NCI-H1092 treated with DMSO at 0.1 percent for 48 hours (cell line): ENCODE measurements around the gene CDK14.

Source experiments
- DNase-seq: peaks from one replicate; lab custom pipeline; 2025; lab: John Stamatoyannopoulos, UW

Gene CDK14

DNA sequence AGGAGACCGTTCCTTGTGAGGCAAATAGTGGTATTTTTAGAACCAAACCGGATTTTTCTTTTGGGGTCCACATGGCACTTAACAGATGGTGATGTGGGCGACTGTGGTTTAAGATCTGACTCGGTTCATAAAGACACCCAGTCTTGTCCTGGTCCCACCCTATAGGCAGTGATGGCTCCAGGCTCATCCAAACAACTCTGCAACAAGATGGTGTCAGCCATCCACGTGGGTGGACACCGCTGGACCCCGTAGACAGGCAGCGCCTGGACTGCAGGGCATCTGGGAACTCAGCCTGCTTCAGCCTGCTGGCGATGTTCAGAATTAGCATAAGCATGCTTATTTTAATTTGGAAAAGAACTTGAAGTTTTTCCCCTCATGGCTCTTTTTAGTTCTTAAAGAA is 409.7 kb downstream of the CDK14 start:
- no peak for DNase-seq

- DNase-seq = no peak
These were observed 411.2 kb downstream of the CDK14 start for GRCh38 chr7:91007371-91007770.

- DNase-seq = no peak
These were observed 417.0 kb downstream of the CDK14 start for GRCh38 chr7:91013078-91013477.

DNA sequence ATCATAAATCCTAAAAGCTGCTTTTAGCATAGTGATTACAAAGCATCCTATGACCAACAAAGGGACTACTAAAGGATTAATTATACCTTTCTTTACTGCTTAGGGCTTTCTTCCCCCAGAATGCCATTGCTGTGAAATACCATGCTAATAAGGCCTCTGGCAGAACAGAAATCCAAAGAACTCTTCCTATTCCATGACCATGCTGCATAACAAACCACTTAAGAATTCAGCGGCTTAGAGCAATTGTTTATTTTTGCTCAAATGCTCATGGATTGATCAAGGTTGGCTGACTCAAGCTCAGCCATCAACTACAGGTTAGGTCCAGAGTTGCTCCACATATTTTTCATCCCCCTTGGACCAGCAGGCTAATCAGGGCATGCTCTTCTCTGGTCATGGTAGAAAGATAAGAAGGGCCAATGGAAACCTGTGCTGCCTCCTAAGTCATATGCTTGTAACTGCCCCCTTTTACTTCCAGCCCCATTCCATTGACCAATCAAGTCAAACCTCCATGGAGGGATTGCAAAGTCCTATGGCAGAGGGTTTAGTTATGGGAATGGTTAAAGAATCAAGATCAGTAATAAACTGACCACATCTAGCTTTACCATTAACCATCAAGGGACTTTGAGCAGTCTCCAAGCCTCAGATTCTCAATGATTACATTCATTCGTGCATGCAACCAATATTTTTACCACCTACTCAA is 423.7 kb downstream of the CDK14 start:
- DNase-seq = no peak

GRCh38 chr7:91020636-91021385 is 424.7 kb downstream of the CDK14 start:
- DNase-seq = no peak

DNA sequence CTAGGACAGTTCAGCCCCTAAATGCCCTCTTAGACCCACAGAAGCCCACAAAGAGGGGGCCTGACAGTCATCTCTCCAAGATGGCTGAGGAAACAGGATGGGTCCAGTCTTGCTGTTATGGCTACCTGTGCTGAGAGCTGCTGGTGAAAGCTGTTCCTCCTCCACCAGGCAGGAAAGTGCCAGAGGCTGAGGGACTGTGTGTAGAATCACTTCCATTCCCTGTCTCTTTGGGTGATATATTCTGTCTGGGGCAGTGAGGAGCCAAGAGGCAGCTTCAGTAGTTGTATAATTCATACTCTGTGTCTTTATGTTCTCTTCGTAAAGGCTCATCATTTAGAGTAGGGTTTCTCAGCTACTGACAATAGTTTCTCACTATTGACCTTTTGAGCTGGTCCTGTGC is 425.8 kb downstream of the CDK14 start:
- no peak for DNase-seq

DNA sequence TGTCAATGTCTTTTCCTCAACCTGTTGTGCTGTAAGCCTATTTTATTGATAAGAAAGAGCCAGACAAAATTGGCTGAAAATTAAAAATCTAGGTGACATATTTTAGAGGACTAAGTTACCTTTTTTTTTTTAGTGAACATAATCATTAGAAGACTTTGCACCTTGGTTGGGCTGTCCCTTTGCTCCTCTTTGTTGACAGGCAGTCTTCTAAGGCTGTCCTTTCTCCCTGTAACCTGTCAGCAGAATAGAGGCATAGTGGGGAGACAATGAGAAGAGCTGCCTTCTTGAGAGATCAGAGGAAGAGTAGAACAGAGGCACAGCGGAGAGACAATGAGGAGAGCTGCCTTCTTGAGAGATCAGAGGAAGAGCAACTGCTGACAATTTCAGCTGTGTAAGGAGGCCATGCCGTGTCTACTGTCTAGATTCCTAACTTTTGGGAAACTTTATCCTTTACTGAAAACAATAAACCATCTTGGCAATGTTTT is 429.8 kb downstream of the CDK14 start:
- no peak for DNase-seq

DNA sequence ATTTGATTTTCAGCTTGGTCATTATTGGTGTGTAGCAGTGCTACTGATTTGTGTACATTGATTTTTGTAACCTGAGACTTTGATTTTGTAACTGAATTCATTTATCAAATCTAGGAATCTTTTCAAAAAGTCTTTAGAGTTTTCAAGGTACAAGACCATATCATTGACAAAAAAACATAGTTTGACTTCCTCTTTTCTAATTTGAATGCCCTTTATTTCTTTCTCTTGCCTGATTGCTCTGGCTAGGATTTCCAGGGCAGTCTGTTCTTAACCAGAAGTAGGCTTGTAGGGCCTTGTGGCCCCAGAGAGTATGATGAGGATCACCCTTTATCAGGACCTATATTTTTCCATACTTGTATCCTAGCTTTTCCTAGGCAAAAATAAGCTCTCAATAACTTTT is 433.6 kb downstream of the CDK14 start:
- DNase-seq = no peak

- DNase-seq = no peak
These were observed 434.7 kb downstream of the CDK14 start for GRCh38 chr7:91030680-91031380.

DNA sequence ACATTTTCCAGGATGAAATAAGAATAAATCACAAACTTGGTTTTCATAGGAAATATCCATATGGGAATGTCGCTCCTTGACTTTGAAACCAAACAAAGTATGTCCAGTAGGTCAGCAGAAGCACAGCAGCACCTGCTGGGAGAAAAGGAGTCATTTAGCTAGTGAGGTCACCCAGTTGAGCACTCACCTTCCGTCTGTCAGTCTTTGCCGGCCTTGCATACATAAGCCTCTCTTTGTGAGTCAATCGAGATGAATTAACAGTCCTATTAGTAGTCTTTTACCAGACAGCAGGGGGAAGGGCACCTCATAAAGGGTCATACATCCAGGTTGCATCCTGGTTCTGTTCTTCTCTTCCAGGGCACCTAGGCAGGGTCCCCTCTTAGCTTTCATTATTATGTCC is 435.6 kb downstream of the CDK14 start:
- no peak for DNase-seq

- DNase-seq = peak; percentile 49
These were observed 437.5 kb downstream of the CDK14 start for GRCh38 chr7:91033574-91033973.

DNA sequence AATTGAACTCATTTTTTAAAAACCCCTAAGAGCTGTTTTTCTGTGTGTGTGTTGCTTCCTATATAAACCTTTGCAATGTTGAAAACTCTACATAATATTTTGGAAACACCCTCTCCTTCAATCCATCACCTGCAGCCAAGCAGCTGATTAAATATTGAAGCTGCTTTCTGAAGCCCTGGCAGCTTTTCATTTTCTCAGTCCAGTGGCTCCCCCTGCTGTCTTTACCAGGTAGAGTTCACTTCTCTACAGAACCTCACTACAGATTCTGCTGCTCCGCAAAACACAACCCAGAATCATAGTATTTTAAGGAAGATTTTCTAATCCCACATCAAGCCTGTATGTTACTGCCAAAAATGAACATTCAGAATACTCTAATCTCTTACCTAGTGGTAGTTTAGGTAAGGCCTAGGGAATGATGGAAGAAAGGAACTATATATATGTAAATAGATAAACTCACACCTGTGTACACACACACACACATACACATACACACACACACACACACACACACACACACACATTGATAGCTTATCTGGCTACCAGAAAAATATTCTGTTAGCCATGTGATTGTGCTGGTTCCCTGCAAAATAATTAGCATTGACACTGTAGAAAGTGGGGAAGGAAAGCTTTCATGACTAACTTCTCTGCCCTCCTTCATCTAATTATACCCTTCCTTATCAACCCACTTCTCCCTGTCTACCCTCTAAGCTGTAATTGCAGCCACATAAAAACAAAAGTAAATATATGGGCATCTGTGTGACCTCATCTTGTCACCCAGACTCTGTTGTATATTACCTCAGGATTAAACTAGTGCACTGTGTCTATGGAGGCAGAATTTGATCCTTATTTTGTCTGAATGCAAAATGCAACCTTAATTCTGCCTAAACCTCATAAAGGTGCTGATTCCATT is 438.6 kb downstream of the CDK14 start:
- DNase-seq = peak; percentile 95

DNA sequence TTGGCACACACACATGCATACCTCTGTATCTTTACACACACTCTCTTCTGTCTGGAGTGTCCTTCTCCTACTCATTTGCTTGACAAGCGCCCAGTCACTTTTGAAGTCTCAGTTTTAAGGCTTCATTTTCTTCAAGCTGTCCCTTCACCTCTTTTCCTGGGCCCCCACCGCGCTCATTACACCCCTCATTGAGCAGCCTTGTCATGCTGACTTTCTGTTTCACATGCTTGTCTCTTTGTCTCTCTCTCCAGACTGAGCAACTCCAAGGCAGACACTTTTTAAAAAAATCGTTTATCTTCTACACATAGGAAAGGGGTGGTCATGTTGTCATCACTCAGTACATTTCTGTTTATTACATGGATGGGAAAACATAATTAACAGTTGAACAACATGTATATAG is 442.9 kb downstream of the CDK14 start:
- no peak for DNase-seq

DNA sequence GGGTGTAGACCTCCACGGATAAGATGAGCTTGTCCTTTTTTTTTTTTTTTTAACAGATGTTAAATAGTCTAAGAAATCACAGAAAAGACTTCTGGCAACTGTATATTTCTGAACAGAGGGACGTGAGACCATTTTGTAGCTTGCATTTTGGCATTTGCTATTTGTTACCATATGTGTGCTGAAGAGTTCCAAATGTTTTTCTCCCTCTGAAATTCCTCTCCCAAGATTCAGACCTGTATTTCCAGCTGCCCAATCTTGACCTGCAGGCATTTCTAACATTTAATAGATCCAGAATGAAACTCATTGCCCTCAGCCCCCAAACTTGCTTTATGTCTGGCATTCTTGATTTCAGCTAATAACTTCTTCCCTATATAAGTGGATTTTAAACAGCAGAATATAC is 445.0 kb downstream of the CDK14 start:
- no peak for DNase-seq

DNA sequence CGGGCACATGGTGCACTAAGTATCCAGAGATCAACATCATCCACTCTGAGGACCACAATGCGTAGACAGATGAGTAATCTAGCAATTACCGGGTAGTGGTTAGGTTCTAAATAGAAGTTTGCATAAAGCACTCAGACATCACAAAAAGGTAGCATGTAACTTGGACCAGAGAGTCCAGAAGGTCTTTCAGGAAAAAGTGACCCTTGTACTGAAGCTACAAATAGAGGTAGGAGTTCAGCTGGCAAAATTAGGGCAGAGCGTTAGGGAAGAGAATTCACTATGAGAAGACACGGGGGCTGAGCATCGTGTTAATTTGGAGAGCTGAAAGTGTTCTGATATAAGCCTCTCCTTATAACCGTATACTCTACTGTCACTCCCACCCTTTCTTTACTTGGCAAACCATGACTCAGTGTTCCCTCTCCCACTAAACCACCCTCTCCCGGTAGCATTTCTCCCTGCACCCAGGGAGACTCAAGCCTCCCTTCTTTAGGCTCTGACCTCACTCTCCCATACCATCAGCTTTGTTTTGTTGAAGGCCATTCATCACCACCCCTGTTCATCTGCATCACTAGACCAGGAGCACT is 445.9 kb downstream of the CDK14 start:
- DNase-seq = no peak

GRCh38 chr7:91043186-91043585 is 447.1 kb downstream of the CDK14 start:
- DNase-seq = no peak

DNA sequence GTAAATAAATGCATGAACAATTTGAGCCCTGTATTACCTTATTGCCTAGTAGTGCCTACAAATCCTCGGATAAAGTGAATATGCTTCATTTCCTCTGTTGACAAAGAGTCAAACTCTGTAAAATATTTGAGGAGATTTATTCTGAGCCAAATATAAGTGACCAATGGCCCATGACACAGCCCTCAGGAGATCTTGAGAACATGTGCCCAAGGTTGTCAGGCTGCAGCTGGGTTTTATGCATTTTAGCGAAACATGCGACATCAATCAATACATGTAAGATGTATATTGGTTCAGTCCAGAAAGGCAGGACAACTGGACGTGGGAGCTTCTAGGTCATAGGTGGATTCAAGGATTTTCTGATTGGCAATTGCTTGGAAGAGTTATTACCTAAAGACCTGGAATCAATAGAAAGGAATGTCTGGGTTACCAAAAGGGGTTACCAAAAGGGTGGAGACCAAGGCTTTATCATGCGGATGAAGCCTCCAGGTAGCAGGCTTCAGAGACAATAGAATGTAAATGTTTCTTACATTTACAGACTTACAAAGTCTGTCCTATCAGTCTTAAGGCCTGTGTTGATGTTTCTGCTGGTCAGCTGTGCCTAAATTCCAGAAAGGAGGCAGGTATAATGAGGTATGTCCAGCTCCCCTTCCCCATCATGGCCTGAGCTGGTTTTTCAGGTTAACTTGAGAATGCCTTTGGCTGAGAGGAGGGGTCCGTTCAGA is 448.0 kb downstream of the CDK14 start:
- DNase-seq = no peak

DNA sequence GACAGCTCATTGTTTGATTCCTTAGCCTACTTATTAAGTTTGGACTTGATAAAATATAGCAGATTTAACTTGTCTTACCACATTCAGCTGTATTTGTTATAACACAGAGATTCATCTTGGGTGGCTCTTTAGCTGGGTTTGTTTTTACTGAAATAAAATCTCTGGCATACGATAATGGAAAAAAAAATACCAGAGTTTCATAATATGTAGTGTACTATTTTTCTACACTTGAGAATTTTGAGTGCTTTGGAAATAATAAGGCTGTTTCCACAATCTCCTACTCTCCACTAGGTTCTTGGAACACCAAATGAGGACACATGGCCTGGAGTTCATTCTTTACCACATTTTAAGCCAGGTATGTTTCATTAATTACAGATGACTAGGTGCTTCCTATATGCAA is 449.5 kb downstream of the CDK14 start:
- DNase-seq = no peak

GRCh38 chr7:91046322-91047089 is 450.4 kb downstream of the CDK14 start:
- no peak for DNase-seq

- DNase-seq = no peak
These were observed 451.5 kb downstream of the CDK14 start for GRCh38 chr7:91047636-91048035.
